ENCODE measurements around the gene MLF1.

DNA sequence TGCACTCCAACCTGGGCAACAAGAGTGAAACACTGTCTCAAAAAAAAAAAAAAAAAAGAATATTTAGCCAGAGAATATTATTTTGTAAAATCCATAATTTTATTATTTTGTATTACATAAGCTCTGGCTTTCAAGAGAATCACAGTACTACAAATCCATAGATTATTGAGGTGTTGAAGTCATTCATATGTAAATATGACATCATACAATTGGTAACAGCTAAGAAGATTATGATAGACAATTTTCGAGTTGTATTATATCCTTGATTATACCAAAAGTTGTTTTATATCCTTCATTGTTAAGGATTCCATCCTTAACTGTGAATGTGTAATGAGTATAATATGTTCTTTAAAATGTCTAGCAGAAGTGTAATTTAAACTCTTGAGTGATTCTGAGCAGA lies 3.7 kb downstream of the MLF1 start:
- TF ChIP-seq EZH2phosphoT487 (IDR thresholded peaks at IDR 0.05; ENCODE audit: insufficient read depth, low read depth): no peak
- TF ChIP-seq EZH2 (IDR thresholded peaks at IDR 0.05; ENCODE audit: insufficient read depth, poor library complexity, severe bottlenecking): no peak

All from GM23248 (cell line).